Measurements from ENCODE around the gene SERPINA12.
"Not testable (repeated sequence)": the region's sequence is repeated elsewhere in the genome, so short reads cannot be mapped to it uniquely, and the experiment has no call there.

Gene SERPINA12

GRCh38 chr14:94536836-94537235 is 27.6 kb upstream of the SERPINA12 start:
- DNase-seq = no peak

GRCh38 chr14:94535506-94535905 is 26.2 kb upstream of the SERPINA12 start:
- no peak for DNase-seq

GRCh38 chr14:94532447-94532846 is 23.2 kb upstream of the SERPINA12 start:
- no peak for DNase-seq

- DNase-seq = no peak
These were observed 21.9 kb upstream of the SERPINA12 start for GRCh38 chr14:94531187-94531586.

GRCh38 chr14:94524093-94524492 is 14.8 kb upstream of the SERPINA12 start:
- DNase-seq = no peak

GRCh38 chr14:94523265-94523664 is 14.0 kb upstream of the SERPINA12 start:
- no peak for DNase-seq

GRCh38 chr14:94522115-94522724 is 13.0 kb upstream of the SERPINA12 start:
- no peak for DNase-seq

GRCh38 chr14:94521375-94522114 is 12.3 kb upstream of the SERPINA12 start:
- no peak for DNase-seq

GRCh38 chr14:94517641-94518257 is 8.5 kb upstream of the SERPINA12 start:
- DNase-seq = no peak

GRCh38 chr14:94517248-94517640 is 8.0 kb upstream of the SERPINA12 start:
- no peak for DNase-seq

GRCh38 chr14:94515856-94516255 is 6.6 kb upstream of the SERPINA12 start:
- DNase-seq = no peak

- DNase-seq = no peak
These were observed 6.2 kb upstream of the SERPINA12 start for GRCh38 chr14:94515426-94515825.

GRCh38 chr14:94514351-94514750 is 5.1 kb upstream of the SERPINA12 start:
- no peak for DNase-seq

- not testable (repeated sequence) for DNase-seq
These were observed 1.2 kb upstream of the SERPINA12 start for GRCh38 chr14:94510481-94510880.

- DNase-seq = no peak
These were observed 3.6 kb downstream of the SERPINA12 start for GRCh38 chr14:94505641-94506040.

GRCh38 chr14:94505206-94505605 is 4.1 kb downstream of the SERPINA12 start:
- no peak for DNase-seq

- DNase-seq = no peak
These were observed 7.4 kb downstream of the SERPINA12 start for GRCh38 chr14:94501588-94502516.

- DNase-seq = no peak
These were observed 9.0 kb downstream of the SERPINA12 start for GRCh38 chr14:94500264-94500663.

GRCh38 chr14:94499673-94500072 is 9.6 kb downstream of the SERPINA12 start:
- no peak for DNase-seq

- DNase-seq = no peak
These were observed 11.1 kb downstream of the SERPINA12 start for GRCh38 chr14:94498215-94498614.

- no peak for DNase-seq
These were observed 15.2 kb downstream of the SERPINA12 start for GRCh38 chr14:94494085-94494484.

GRCh38 chr14:94491511-94491910 is 17.8 kb downstream of the SERPINA12 start:
- DNase-seq = no peak

- no peak for DNase-seq
These were observed 19.9 kb downstream of the SERPINA12 start for GRCh38 chr14:94489336-94489735.
